Endothelial cell of umbilical vein (primary cell): ENCODE results near the gene VSTM2B. TPM values are rescaled to one million over a fixed set of nuclear protein-coding genes. Genes with fewer than 3 reads are reported as not detected.

Experiments
- BruUV-seq: library from RNA; stranded (reverse); fragments of 400-500 nt; replicated peaks from 2 replicates; lab custom pipeline; 2021; lab: Mats Ljungman, UMichigan
- CTCF ChIA-PET: fragments of 300-600, 350-600 bp; sonication (Branson Sonifier 250); formaldehyde crosslinking; loops from one replicate; lab custom pipeline; 2021; ENCODE audit warnings: antibody characterized with exemption, inconsistent platforms; lab: Charles Lee
- POLR2A ChIA-PET: fragments of 300-600, 350-600 bp; sonication (Branson Sonifier 250); formaldehyde crosslinking; loops from one replicate; lab custom pipeline; 2021; ENCODE audit warnings: antibody characterized with exemption, inconsistent platforms; lab: Charles Lee
- DNase-seq: peaks from one replicate; pipeline ENCODE4 v3.0.0-alpha.2; 2011; ENCODE audit warnings: low read depth, low spot score
- FAIRE-seq: peaks from 2 replicates; lab custom pipeline; 2011; peaks lifted over from hg19 to GRCh38; lab: Jason Lieb, UNC
- H2AFZ ChIP-seq: 2 replicates; pipeline ENCODE4 v1.6.0; 2012; ENCODE audit warnings: low read depth, low read length, control low read depth, inconsistent platforms
- H3K27ac ChIP-seq: 2 replicates; pipeline ENCODE4 v1.5.1; 2011; ENCODE audit warnings: low read depth, mild to moderate bottlenecking, control low read depth, low read length, moderate library complexity; ENCODE audit not compliant: insufficient read depth
- H3K27me3 ChIP-seq, 2 experiments: 2 replicates each; pipeline versions ENCODE4 v1.6.0 to v1.6.1; 2011; ENCODE audit warnings: low read length in 2 of 2, mixed read lengths in 1 of 2; ENCODE audit not compliant: control insufficient read depth in 2 of 2, insufficient read depth in 2 of 2
- H3K36me3 ChIP-seq, 2 experiments: 2 replicates in 1 of 2; 3 replicates in 1 of 2; pipeline ENCODE4 v1.5.1; 2011; ENCODE audit warnings: low read length in 2 of 2, mild to moderate bottlenecking in 1 of 2, moderate library complexity in 1 of 2; ENCODE audit not compliant: control insufficient read depth in 2 of 2, insufficient read depth in 2 of 2; ENCODE audit errors: extremely low read depth in 1 of 2
- H3K4me1 ChIP-seq: 3 replicates; pipeline ENCODE4 v1.5.1; 2011; ENCODE audit warnings: mild to moderate bottlenecking, low read length; ENCODE audit not compliant: control insufficient read depth, insufficient read depth; ENCODE audit errors: extremely low read depth
- H3K4me2 ChIP-seq: 2 replicates; pipeline ENCODE4 v1.6.1; 2011; ENCODE audit warnings: low read length, control low read depth, mixed read lengths; ENCODE audit not compliant: insufficient read depth
- H3K4me3 ChIP-seq, 3 experiments: fragments of 200-600 bp in 1 of 3; sonication (generic), shearing (Covaris generic) in 1 of 3; replicated peaks in 1 of 3; 2 replicates each; pipeline ENCODE4 v1.5.1; 2011 to 2016; ENCODE audit warnings: control low read depth in 3 of 3, low read length in 3 of 3, mild to moderate bottlenecking in 2 of 3, inconsistent platforms in 1 of 3, low read depth in 1 of 3, moderate library complexity in 1 of 3; ENCODE audit not compliant: insufficient read depth in 1 of 3
- H3K79me2 ChIP-seq: 2 replicates; pipeline ENCODE4 v1.6.0; 2012; ENCODE audit warnings: low read length, inconsistent platforms; ENCODE audit not compliant: control insufficient read depth, insufficient read depth
- H3K9ac ChIP-seq: replicated peaks from 2 replicates; pipeline ENCODE3; 2011; ENCODE audit warnings: low read length, control low read depth; ENCODE audit not compliant: insufficient read depth; ENCODE audit errors: extremely low read depth
- H3K9me1 ChIP-seq: replicated peaks from 3 replicates; pipeline ENCODE4 v1.6.0; 2011; ENCODE audit warnings: mild to moderate bottlenecking, low read length; ENCODE audit not compliant: control insufficient read depth, insufficient read depth; ENCODE audit errors: extremely low read depth
- H3K9me3 ChIP-seq: replicated peaks from 2 replicates; pipeline ENCODE4 v1.5.1; 2012; ENCODE audit warnings: low read length, inconsistent platforms; ENCODE audit not compliant: control insufficient read depth, insufficient read depth
- H4K20me1 ChIP-seq: replicated peaks from 2 replicates; pipeline ENCODE3; 2011; ENCODE audit warnings: mild to moderate bottlenecking, low read length; ENCODE audit not compliant: control insufficient read depth, insufficient read depth; ENCODE audit errors: extremely low read depth
- EZH2 ChIP-seq: IDR thresholded peaks from 2 replicates; pipeline ENCODE4 v1.6.1; 2012; ENCODE audit warnings: borderline replicate concordance, low read depth, mild to moderate bottlenecking, moderate library complexity, low read length, inconsistent platforms; ENCODE audit not compliant: severe bottlenecking
- FOS ChIP-seq: IDR thresholded peaks from 2 replicates; pipeline ENCODE4 v1.6.1; 2011; ENCODE audit warnings: mild to moderate bottlenecking, low read length, moderate library complexity, borderline replicate concordance; ENCODE audit not compliant: insufficient read depth
- GATA2 ChIP-seq: IDR thresholded peaks from 2 replicates; pipeline ENCODE4 v1.7.0; 2011; ENCODE audit warnings: low read depth, mild to moderate bottlenecking, moderate library complexity, mixed read lengths, low read length; ENCODE audit not compliant: insufficient read length, insufficient read depth
- JUN ChIP-seq: IDR thresholded peaks from 2 replicates; pipeline ENCODE4 v1.6.1; 2011; ENCODE audit warnings: borderline replicate concordance, low read depth; ENCODE audit not compliant: insufficient read length, insufficient read depth
- MYC ChIP-seq: IDR thresholded peaks from one replicate; pipeline ENCODE4 v1.6.1; 2011; ENCODE audit warnings: mild to moderate bottlenecking, low read depth, low read length
- POLR2A ChIP-seq: IDR thresholded peaks from 2 replicates; pipeline ENCODE4 v1.6.1; 2012; ENCODE audit warnings: low read depth, mild to moderate bottlenecking, control low read depth, low read length
- POLR2AphosphoS5 ChIP-seq: IDR thresholded peaks from 2 replicates; pipeline ENCODE4 v1.6.1; 2012; ENCODE audit warnings: low read depth, mild to moderate bottlenecking, control low read depth, low read length, moderate library complexity; ENCODE audit not compliant: insufficient read depth
- dilution Hi-C: fragments of 300-500 bp; cut with MboI; formaldehyde crosslinking; loops from one replicate; pipeline ENCODE4 v1.15.0; 2019; ENCODE audit warnings: low sequenced_read_pairs; ENCODE audit not compliant: extremely low pct_ligation_motif_present
- intact Hi-C: fragments of 100-400 bp; cut with micrococcal nuclease; formaldehyde crosslinking; loops from one replicate; pipeline ENCODE4 v1.10.0; 2022
- polyA plus RNA-seq, 4 experiments: library from polyadenylated mRNA; depleted of rRNA in 3 of 4; stranded (reverse) in 3 of 4; unstranded in 1 of 4; fragments of >200 nt; gene quantifications; 2 replicates each; pipeline versions ENCODE4 v1.2.1 to v1.2.3, GENCODE V29; 2011 to 2012; ENCODE audit warnings: missing spikeins in 1 of 4
- total RNA-seq: library from RNA; stranded (reverse); gene quantifications from 2 replicates; pipeline ENCODE4 v1.2.3, GENCODE V29; 2021
- TF ChIP-seq, protein P1 (sequence below), 2 donors: IDR thresholded peaks; 1 replicate in 1 of 2; 2 replicates in 1 of 2; pipeline ENCODE4 v1.5.1; 2011; ENCODE audit warnings: low read length in 2 of 2, mild to moderate bottlenecking in 2 of 2, moderate library complexity in 2 of 2, control low read depth in 1 of 2, inconsistent platforms in 1 of 2, low read depth in 1 of 2; ENCODE audit not compliant: insufficient read depth in 1 of 2; ENCODE audit errors: extremely low read depth in 1 of 2
- TF ChIP-seq, protein P2 (sequence below): IDR thresholded peaks from 2 replicates; pipeline ENCODE4 v1.6.1; 2011; ENCODE audit not compliant: insufficient read depth, insufficient read length

Gene VSTM2B
- total and polyA plus RNA-seq, 2 donors (not counting 3 experiments of a cell fraction or from before 2014, with no cell fraction given): not detected

- H3K9me3 ChIP-seq: no peaks in the 10 kb centered on the region
- intact Hi-C loops (no loop called here), dilution Hi-C loops (no loop called here)
- no peak overlapping the region for H2AFZ ChIP-seq
- no TSS peak for BruUV-seq
- ChIA-PET POLR2A (no interaction called here), CTCF (no interaction called here)
- H3K4me2 ChIP-seq: no peak overlapping the region
- H3K36me3 ChIP-seq: no peaks in the 10 kb centered on the region
- no peak overlapping the region for H3K4me3 ChIP-seq
- H3K79me2 ChIP-seq: no peaks in the 10 kb centered on the region
- H3K4me1 ChIP-seq: no peaks in the 10 kb centered on the region
- no peak overlapping the region for H3K27ac ChIP-seq
- H4K20me1 ChIP-seq: no peaks in the 10 kb centered on the region
- H3K9me1 ChIP-seq: no peaks in the 10 kb centered on the region
- H3K27me3 ChIP-seq: no peaks in the 10 kb centered on the region
- TF ChIP-seq, protein P1, sequence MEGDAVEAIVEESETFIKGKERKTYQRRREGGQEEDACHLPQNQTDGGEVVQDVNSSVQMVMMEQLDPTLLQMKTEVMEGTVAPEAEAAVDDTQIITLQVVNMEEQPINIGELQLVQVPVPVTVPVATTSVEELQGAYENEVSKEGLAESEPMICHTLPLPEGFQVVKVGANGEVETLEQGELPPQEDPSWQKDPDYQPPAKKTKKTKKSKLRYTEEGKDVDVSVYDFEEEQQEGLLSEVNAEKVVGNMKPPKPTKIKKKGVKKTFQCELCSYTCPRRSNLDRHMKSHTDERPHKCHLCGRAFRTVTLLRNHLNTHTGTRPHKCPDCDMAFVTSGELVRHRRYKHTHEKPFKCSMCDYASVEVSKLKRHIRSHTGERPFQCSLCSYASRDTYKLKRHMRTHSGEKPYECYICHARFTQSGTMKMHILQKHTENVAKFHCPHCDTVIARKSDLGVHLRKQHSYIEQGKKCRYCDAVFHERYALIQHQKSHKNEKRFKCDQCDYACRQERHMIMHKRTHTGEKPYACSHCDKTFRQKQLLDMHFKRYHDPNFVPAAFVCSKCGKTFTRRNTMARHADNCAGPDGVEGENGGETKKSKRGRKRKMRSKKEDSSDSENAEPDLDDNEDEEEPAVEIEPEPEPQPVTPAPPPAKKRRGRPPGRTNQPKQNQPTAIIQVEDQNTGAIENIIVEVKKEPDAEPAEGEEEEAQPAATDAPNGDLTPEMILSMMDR (IDR thresholded peaks at IDR 0.05; ENCODE audit: extremely low read depth in 1 of 2, insufficient read depth in 1 of 2, low read depth in 1 of 2, low read length in 2 of 2): no peak
- TF ChIP-seq, protein P2, sequence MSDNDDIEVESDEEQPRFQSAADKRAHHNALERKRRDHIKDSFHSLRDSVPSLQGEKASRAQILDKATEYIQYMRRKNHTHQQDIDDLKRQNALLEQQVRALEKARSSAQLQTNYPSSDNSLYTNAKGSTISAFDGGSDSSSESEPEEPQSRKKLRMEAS: no peak
- TF ChIP-seq FOS: no peak
- TF ChIP-seq GATA2: no peak
- no peak for TF ChIP-seq JUN
- TF ChIP-seq MYC: no peak
- TF ChIP-seq EZH2: no peak
- TF ChIP-seq POLR2AphosphoS5: no peak
- no peak for TF ChIP-seq POLR2A
- H3K9ac ChIP-seq: no peak overlapping the region
- FAIRE-seq (no peak), DNase-seq (no peak)
Observed at GRCh38 chr19:29576761-29577648, 51.2 kb downstream of the VSTM2B start.
